Measurements from ENCODE around the gene MMS19. TPM values are rescaled to one million over a fixed set of nuclear protein-coding genes. Genes with fewer than 3 reads are reported as not detected.

MMS19 gene
- total and polyA plus RNA-seq, 10 of the 15 experiments (the other 5 are each of a cell fraction or from before 2014, with no cell fraction given): 40.2 to 112 (median 69.0) TPM

- WGBS (ENCODE audit: insufficient coverage, insufficient replicate concordance, low lambda C conversion rate, missing lambda C conversion rate): 92% methylated on average over 2 of the region's 2 CpGs
- Histone ChIP-seq H3K36me3 (ENCODE audit: control insufficient read depth in 2 of 2, insufficient read depth in 2 of 2, low read length in 1 of 2) (peaks cover 35 to 49% of the 10 kb centered on the region in 2 experiments), H3K9ac (ENCODE audit: control insufficient read depth, insufficient read depth, low read length) (no peak overlapping the region), H3K9me3 (replicated peaks; ENCODE audit: control insufficient read depth, insufficient read depth, low read length) (no peaks in the 10 kb centered on the region), H3K4me2 (ENCODE audit: control insufficient read depth, insufficient read depth) (no peak overlapping the region), H3K27ac (ENCODE audit: control insufficient read depth, insufficient read depth) (no peak overlapping the region), H3K4me1 (ENCODE audit: control insufficient read depth, insufficient read depth, low read length) (no peaks in the 10 kb centered on the region), H4K20me1 (ENCODE audit: control insufficient read depth, insufficient read depth) (no peaks in the 10 kb centered on the region), H3K27me3 (replicated peaks in 1 of 2; ENCODE audit: control insufficient read depth in 2 of 2, insufficient read depth in 2 of 2, low read length in 1 of 2) (no peaks in the 10 kb centered on the region), H3K79me2 (ENCODE audit: control insufficient read depth, insufficient read depth, low read length) (no peaks in the 10 kb centered on the region), H3K4me3 (no peak overlapping the region), H2AFZ (ENCODE audit: control insufficient read depth, low read depth, low read length) (no peak overlapping the region)
- no peak for TF ChIP-seq MTA3 (IDR thresholded peaks at IDR 0.05; ENCODE audit: borderline replicate concordance, low read length)
- no peak for TF ChIP-seq POU2F2 (IDR thresholded peaks at IDR 0.05; ENCODE audit: borderline replicate concordance, low read depth, low read length)
- intact Hi-C loops (cut with micrococcal nuclease; ENCODE audit: unreplicated experiment) (loop anchor here (5.0 kb wide), 1 partner anchor 150 kb away; no protein-coding TSS in a partner anchor), in situ Hi-C loops (cut with MboI) (no loop called here)
- DNase-seq (ENCODE audit: low read depth, low spot score) (no peak), FAIRE-seq (no peak), ATAC-seq (no peak)
- ChIA-PET RAD21 (ENCODE audit: unreplicated experiment) (interaction anchor here (0.6 kb wide), 1 partner anchor 12 kb away, joined by 3 read pairs; no protein-coding TSS in a partner anchor), SMC1A (ENCODE audit: uncharacterized antibody, unreplicated experiment) (interaction anchor here (0.8 to 1.3 kb wide), 2 partner anchors 9 to 18 kb away, joined by 3 read pairs; no protein-coding TSS in a partner anchor), POLR2A (no interaction called here), CTCF (interaction anchor here (0.7 to 2.9 kb wide), 7 partner anchors 12 to 209 kb away, joined by 3 to 24 read pairs (median 3); no protein-coding TSS in a partner anchor)
- no TSS peak for BruUV-seq (replicated peaks)
Measured at GRCh38 chr10:97462309-97462708, 35.9 kb downstream of the MMS19 start.

DNA sequence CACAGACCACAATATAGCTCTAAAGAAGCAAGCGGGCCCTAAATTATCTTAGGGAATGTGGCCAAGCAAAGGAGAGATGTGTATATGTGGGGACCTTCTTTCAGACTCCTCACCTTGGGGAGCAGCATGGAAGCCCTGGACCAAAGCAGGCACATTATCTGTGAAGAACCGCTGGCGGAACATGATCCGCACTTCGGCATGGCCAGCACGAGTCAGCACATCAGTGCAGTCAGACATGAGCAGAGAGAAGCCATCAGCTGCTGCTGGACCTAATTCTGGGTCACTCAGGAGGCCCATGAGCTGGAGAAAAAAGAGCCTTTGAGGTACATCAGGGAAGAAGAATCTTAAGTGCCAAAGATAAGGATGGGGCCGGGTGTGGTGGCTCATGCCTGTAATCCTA lies 38.3 kb downstream of the MMS19 start:
- no TSS peak for BruUV-seq (replicated peaks)
- no peaks in the 10 kb centered on the region for H3K27me3 ChIP-seq (replicated peaks in 1 of 2; ENCODE audit: control insufficient read depth in 2 of 2, insufficient read depth in 2 of 2, low read length in 1 of 2)
- no peaks in the 10 kb centered on the region for H4K20me1 ChIP-seq (ENCODE audit: control insufficient read depth, insufficient read depth)
- no peaks in the 10 kb centered on the region for H3K4me1 ChIP-seq (ENCODE audit: control insufficient read depth, insufficient read depth, low read length)
- CTCF ChIA-PET: interaction anchor here (1.1 kb wide), 2 partner anchors 94 to 152 kb away, joined by 3 read pairs; no protein-coding TSS in a partner anchor
- H3K4me2 ChIP-seq (ENCODE audit: control insufficient read depth, insufficient read depth): no peak overlapping the region
- ATAC-seq: no peak
- in situ Hi-C loops (cut with MboI): no loop called here
- no peaks in the 10 kb centered on the region for H3K79me2 ChIP-seq (ENCODE audit: control insufficient read depth, insufficient read depth, low read length)
- DNase-seq (ENCODE audit: low read depth, low spot score): no peak
- H3K36me3 ChIP-seq (ENCODE audit: control insufficient read depth in 2 of 2, insufficient read depth in 2 of 2, low read length in 1 of 2): peaks cover 25 to 54% of the 10 kb centered on the region in 2 experiments
- intact Hi-C loops (cut with micrococcal nuclease; ENCODE audit: unreplicated experiment): loop anchor here (5.0 kb wide), 1 partner anchor 152 kb away; no protein-coding TSS in a partner anchor
- H3K27ac ChIP-seq (ENCODE audit: control insufficient read depth, insufficient read depth): no peak overlapping the region
- no peak for FAIRE-seq
- H3K9ac ChIP-seq (ENCODE audit: control insufficient read depth, insufficient read depth, low read length): no peak overlapping the region
- H3K9me3 ChIP-seq (replicated peaks; ENCODE audit: control insufficient read depth, insufficient read depth, low read length): no peaks in the 10 kb centered on the region
- RAD21 ChIA-PET (ENCODE audit: unreplicated experiment): interaction anchor here (1.0 kb wide), 1 partner anchor 93 kb away, joined by 4 read pairs; no protein-coding TSS in a partner anchor
- POLR2A ChIA-PET: interaction anchor here (1.0 kb wide), 1 partner anchor 15 kb away, joined by 3 read pairs; no protein-coding TSS in a partner anchor
- SMC1A ChIA-PET (ENCODE audit: uncharacterized antibody, unreplicated experiment): interaction anchor here (0.6 kb wide), 1 partner anchor 11 kb away, joined by 3 read pairs; no protein-coding TSS in a partner anchor
- 99% methylated on average over 7 of the region's 7 CpGs for WGBS (ENCODE audit: insufficient coverage, insufficient replicate concordance, low lambda C conversion rate, missing lambda C conversion rate)
- no peak overlapping the region for H3K4me3 ChIP-seq
- H2AFZ ChIP-seq (ENCODE audit: control insufficient read depth, low read depth, low read length): no peak overlapping the region
- TF ChIP-seq GATAD2B (conservative IDR thresholded peaks at IDR 0.05; ENCODE audit: low read depth): no peak
- TF ChIP-seq NFYB (IDR thresholded peaks at IDR 0.05; ENCODE audit: insufficient read depth, low read depth, low read length): no peak
- no peak for TF ChIP-seq FOXK2 (IDR thresholded peaks at IDR 0.05)
- no peak for TF ChIP-seq CHD2 (IDR thresholded peaks at IDR 0.05; ENCODE audit: borderline replicate concordance, low read depth, low read length)
- no peak for TF ChIP-seq TCF7 (IDR thresholded peaks at IDR 0.05; ENCODE audit: borderline replicate concordance)
- TF ChIP-seq JUNB (IDR thresholded peaks at IDR 0.05): no peak
- TF ChIP-seq GABPA (IDR thresholded peaks at IDR 0.05; ENCODE audit: low read depth): no peak
- no peak for TF ChIP-seq HCFC1 (IDR thresholded peaks at IDR 0.05; ENCODE audit: low read length)
- TF ChIP-seq NBN (IDR thresholded peaks at IDR 0.05): no peak
- TF ChIP-seq BCL3 (IDR thresholded peaks at IDR 0.05; ENCODE audit: borderline replicate concordance, insufficient read depth, low read depth, low read length, poor library complexity, severe bottlenecking): no peak
- TF ChIP-seq WRNIP1 (IDR thresholded peaks at IDR 0.05; ENCODE audit: borderline replicate concordance, low read depth, low read length): no peak
- TF ChIP-seq, protein P1, sequence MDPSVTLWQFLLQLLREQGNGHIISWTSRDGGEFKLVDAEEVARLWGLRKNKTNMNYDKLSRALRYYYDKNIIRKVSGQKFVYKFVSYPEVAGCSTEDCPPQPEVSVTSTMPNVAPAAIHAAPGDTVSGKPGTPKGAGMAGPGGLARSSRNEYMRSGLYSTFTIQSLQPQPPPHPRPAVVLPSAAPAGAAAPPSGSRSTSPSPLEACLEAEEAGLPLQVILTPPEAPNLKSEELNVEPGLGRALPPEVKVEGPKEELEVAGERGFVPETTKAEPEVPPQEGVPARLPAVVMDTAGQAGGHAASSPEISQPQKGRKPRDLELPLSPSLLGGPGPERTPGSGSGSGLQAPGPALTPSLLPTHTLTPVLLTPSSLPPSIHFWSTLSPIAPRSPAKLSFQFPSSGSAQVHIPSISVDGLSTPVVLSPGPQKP (IDR thresholded peaks at IDR 0.05; ENCODE audit: low read depth, low read length): no peak
- TF ChIP-seq MAX (IDR thresholded peaks at IDR 0.05; ENCODE audit: low read depth, low read length): no peak
- no peak for TF ChIP-seq ZSCAN29 (IDR thresholded peaks at IDR 0.05)
- TF ChIP-seq KDM1A (IDR thresholded peaks at IDR 0.05; ENCODE audit: borderline replicate concordance): no peak
